WTC11 (cell line): ENCODE measurements around the gene SLC6A18.

Experiments
- ATF3 ChIP-seq: sonication (generic); formaldehyde crosslinking; conservative IDR thresholded peaks from 2 replicates; pipeline ENCODE4 v1.8.1; 2022; ENCODE audit warnings: mild to moderate bottlenecking, missing genetic modification reagents
- CTCF ChIP-seq: fragments of 200-600 bp; IDR thresholded peaks from 2 replicates; pipeline ENCODE4 v1.8.0; 2022; ENCODE audit warnings: antibody characterized with exemption
- E2F4 ChIP-seq: sonication (generic); formaldehyde crosslinking; IDR thresholded peaks from 2 replicates; pipeline ENCODE4 v1.8.1; 2022; ENCODE audit warnings: low read depth, mild to moderate bottlenecking, moderate library complexity, missing genetic modification reagents, borderline replicate concordance
- ELF4 ChIP-seq: sonication (generic); formaldehyde crosslinking; IDR thresholded peaks from 2 replicates; pipeline ENCODE4 v1.8.1; 2022; ENCODE audit warnings: low read depth, mild to moderate bottlenecking, moderate library complexity, missing genetic modification reagents
- ESRRA ChIP-seq: sonication (generic); formaldehyde crosslinking; IDR thresholded peaks from 2 replicates; pipeline ENCODE4 v1.8.1; 2022; ENCODE audit warnings: mild to moderate bottlenecking, missing genetic modification reagents, borderline replicate concordance
- FOXP1 ChIP-seq: sonication (generic); formaldehyde crosslinking; IDR thresholded peaks from 2 replicates; pipeline ENCODE4 v1.8.0; 2022; ENCODE audit warnings: missing genetic modification reagents, mild to moderate bottlenecking, moderate library complexity, borderline replicate concordance
- PREB ChIP-seq: sonication (generic); formaldehyde crosslinking; IDR thresholded peaks from 2 replicates; pipeline ENCODE4 v1.8.1; 2022; ENCODE audit warnings: mild to moderate bottlenecking, missing genetic modification reagents, moderate library complexity, borderline replicate concordance
- SP1 ChIP-seq: sonication (generic); formaldehyde crosslinking; conservative IDR thresholded peaks from 2 replicates; pipeline ENCODE4 v1.8.1; 2022; ENCODE audit warnings: missing genetic modification reagents
- ZBTB43 ChIP-seq: sonication (generic); formaldehyde crosslinking; IDR thresholded peaks from 2 replicates; pipeline ENCODE4 v1.8.1; 2023; ENCODE audit warnings: mild to moderate bottlenecking, missing genetic modification reagents
- ZNF138 ChIP-seq: sonication (generic); formaldehyde crosslinking; conservative IDR thresholded peaks from 2 replicates; pipeline ENCODE4 v1.8.1; 2022; ENCODE audit warnings: mild to moderate bottlenecking, moderate library complexity, missing genetic modification reagents

- TF ChIP-seq PREB (CRISPR knock-in tag) (no peak), CTCF (no peak), ZNF138 (CRISPR knock-in tag) (no peak), SP1 (CRISPR knock-in tag) (no peak), ATF3 (CRISPR knock-in tag) (no peak), FOXP1 (no peak), ELF4 (CRISPR knock-in tag) (no peak), ZBTB43 (CRISPR knock-in tag) (no peak), ESRRA (CRISPR knock-in tag) (no peak), E2F4 (CRISPR knock-in tag) (no peak)
Observed at GRCh38 chr5:1282131-1282992, 57.2 kb downstream of the SLC6A18 start.
